IPS-NIHi7 (cell line): ENCODE data around the gene CUX1.
"Not testable (repeated sequence)": the region's sequence is repeated elsewhere in the genome, so short reads cannot be mapped to it uniquely, and the experiment has no call there.

Experiments used
- DNase-seq: peaks from one replicate; pipeline ENCODE4 v3.0.0; 2012; ENCODE audit warnings: mixed read lengths; ENCODE audit errors: extremely low spot score

Gene CUX1

DNA sequence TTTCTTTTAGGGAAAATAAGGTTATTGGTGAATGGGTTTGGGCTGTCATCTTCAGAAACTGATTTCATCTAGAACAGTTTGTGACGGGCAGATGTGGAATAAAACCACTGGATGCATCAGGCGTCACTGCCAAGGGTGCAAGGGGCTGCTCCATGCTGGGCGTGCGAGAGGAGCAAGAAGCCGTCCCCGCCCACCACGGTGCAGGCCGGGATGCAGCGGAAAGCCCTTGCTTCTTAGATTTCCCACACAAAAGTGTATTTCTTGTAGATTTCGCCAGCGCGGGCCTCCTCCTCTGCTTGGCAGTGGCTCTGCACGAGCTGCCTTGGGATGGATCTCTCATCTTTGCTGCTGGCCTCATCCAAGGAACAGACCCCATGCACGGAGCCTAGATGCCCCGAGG, 189.3 kb downstream of the CUX1 start:
- DNase-seq, result no peak

DNA sequence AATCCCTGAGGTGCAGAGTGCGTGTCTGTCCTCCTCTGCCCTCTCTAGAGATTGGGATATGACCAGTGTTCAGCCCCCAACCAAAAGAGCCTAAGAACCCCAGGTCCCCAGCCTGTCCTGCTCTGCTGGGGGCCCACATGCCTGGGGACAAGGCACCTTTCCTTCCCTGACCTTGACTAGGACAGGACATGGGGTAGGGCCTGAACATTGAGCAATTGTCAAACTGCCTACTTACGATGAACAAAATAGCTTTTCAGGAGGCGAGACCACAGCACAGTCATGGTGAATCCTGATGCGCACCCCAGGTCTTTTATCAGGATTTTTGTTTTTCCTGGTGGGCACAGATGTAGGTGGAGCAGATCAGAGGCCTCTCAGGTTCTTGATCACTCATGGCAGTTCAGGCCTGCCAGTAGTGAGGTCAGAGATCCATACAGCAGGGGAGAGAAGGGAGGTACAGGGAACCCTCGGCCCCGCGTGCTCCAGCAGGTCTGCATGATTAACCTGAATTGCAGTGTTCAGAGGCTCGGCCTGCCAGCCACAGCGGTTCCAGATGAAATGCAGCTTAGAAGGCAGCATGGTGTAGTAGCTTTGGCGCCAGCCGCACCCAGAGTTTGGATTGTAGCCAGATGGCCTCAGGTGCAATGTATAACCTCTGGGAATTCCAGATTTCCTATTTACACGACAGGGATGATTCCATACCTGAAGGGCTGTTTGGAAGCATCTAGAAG, 191.3 kb downstream of the CUX1 start:
- DNase-seq, result no peak

DNA sequence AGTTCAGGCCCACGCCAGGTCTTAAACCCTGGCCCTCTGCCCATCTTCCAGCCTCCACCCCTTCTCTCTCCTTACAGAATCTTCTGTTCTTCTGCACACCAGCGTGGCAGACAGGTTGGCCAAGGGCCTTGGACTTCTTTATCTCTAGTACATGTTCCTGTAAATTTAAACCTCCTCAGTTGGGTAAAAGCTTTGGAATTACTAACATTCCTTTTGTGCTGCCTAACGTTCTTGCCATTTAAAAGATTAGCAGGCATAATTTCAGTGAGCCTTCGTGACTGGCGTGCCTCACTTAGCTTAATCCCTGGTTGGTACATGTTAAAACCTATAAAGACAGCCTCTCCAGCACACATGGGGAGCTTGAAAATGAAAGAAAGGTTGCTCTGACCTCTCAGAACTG, 192.2 kb downstream of the CUX1 start:
- no peak for DNase-seq

DNA sequence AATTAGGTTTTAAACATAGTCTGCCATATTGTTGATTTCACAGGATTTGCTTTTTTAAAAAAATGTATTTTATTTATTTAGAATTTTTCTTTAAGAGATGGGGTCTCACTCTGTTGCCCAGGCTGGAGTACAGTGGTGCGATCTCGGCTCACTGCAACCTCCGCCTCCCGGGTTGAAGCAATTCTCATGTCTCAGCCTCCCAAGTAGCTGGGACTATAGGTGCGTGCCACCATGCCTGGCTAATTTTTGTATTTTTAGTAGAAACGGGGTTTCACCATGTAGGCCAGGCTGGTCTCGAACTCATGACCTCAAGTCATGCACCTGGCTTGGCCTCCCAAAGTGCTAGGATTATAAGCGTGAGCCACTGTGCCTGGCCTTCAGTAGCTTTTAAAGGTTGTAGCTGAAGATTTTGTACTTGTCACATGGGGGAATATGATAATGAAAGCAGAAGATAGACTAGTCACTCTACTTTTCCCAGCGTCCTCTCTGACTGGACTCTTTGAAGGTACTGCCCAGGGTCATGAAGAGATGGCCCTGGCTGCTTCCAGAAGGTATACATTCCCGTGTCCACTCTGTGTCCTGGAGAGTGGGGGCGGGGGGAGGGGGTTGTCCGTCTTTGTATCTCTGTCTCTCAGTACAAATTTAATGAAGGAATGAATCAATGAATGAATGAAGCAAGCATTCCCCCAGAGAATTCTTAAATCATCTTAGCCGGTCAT, 194.8 kb downstream of the CUX1 start:
- DNase-seq, result not testable (repeated sequence)

DNA sequence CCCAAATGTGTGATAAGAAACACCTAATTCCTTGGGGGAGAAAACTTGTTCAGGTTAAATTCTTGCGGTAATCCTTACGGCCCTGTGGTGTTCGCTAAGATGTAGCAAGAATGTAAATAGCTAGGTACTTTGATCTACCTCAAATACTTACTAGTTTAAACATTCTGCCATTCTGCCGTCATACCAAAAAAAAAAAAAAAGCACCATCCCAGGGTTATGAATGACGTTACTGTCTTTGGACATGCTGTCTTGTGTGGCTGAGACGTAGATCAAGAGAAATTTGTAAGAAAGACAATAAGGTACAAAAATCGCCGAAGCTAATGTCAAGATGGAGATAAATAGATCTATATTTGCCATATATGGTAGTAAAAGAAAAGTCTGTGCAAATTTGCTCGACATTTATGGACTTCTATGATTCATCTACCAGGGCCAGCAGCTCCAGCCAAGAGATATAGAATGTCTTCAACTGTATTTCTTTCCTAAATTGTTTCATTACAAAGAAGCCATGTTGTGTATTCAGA, 195.6 kb downstream of the CUX1 start:
- DNase-seq, result no peak

DNA sequence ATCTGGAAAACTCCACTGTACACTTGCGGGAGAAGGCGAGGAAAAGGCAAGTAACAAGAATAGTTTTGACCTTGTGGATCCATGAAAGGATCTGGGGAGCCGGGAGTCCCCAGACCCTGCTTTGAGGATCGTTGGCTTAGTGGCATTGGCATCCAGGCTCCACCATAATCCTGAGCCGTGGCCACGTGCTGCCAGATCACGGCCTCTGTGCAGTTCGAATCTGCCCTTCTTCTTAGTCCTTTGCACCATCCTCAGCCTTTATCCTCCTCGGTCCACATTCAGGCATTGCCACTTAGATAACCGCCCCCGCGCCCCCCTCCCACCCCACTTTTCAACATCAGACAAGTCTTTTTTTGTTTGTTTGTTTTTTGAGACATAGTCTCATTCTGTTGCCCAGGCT, 201.4 kb downstream of the CUX1 start:
- no peak for DNase-seq

DNA sequence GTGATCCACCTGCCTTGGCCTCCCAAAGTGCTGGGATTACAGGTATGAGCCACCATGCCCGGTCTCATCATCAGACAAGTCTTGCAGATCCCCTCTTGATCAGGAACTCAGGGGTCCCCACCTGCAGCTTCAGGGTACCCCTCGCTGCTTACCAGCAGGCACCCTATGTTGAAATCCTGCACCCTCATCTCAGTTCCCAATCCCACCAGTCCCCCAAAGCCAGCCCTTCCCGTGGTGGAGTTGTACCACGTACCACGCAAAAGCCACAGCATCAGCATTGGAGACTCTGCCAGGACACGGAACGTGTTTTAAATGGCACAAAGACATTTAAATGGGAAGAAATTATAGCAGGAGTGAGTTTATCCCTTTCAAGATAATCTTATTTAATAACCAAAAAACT, 202.0 kb downstream of the CUX1 start:
- DNase-seq, result no peak

DNA sequence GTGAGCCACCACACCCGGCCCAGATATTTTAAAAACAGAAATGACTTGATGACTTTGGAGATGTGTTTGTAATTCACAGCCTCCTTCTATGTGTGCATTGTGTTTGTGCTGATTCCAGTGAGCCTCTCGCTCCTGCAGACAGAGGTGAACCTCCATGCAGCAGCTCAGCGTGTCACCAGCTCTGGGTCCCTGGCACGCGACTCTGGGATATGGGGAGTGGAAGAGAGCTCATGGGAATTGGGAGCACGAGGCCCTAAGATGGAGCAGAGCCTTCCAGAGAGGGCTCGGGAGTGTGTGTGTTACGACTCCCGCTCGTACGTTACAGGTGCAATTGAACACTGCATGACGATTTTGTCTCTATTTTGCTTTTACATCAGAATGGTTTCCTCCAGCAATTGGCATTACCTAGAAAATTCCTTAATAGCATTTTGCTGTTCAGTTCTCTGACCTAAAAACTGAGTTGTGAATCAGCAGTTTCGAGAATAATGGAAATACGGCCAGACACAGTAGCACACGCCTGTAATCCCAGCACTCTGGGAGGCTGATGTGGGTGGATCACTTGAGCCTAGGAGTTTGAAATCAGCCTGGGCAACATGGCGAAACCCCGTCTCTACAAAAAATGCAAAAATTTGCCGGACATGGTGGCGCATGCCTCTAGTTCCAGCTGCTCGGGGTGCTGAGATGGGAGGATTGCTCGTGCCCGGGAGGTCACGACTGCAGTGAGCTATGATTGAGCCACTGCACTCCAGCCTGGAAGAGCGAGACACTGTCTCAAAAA, 204.6 kb downstream of the CUX1 start:
- DNase-seq, result no peak

DNA sequence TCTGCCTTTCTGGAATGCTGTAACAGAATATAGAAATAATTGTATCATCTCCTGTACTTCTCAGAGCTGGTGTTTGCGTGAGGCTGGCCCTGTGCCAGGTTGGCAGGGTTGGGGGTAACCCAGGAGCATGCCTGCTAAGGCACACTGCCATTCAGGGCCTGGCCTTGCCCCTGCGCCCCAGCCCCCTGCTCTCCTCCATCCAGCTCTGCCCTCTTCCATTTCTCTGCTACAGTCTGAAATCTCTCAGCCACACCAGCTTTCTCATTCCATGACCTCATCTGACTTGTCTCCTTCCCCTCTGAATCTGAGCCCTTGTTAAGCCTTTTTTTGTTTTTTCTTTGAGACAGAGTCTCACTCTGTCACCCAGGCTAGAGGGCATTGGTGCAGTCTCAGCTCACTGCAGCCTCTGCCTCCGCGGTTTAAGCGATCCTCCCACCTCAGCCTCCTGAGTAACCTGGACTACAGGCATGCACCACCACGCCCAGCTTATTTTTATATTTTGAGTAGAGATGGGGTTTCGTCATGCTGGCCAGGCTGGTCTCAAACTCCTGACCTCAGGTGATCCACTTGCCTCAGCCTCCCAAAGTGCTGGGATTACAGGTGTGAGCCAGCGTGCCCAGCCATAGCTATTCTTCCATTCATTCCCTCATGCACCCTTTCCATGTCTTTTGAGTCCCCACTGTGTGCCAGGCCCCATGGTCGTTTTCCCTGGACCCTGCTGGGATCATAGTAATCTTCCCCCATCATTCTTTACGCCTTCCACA, 206.8 kb downstream of the CUX1 start:
- no peak for DNase-seq

DNA sequence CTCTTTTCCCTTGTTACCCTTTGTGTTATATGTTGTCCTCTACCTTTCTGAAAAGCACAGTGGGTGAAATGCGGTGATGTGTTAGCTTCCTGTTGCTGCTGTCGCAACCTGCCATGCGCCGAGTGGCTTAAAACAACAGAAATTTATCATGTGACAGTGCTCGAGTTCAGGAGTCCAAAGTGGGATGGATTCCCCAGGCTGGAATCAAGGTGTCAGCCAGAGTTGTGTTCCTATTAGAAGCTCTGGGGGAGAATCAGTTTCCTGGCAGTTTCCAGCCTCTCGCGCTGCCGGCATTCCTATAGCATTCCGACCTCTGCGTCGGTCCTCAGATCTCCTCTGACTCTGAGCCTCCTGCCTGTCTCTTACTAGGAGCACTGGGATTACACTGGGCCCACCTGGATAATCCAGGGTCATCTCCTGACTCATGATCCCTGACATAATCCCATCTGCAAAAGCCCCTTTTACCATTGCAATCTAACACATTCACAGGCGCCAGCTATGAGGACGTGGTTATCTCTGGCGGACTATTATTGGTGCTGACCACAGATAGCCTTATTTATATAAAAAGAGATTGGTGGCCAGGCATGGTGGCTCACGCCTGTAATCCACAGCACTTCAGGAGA, 207.5 kb downstream of the CUX1 start:
- no peak for DNase-seq

DNA sequence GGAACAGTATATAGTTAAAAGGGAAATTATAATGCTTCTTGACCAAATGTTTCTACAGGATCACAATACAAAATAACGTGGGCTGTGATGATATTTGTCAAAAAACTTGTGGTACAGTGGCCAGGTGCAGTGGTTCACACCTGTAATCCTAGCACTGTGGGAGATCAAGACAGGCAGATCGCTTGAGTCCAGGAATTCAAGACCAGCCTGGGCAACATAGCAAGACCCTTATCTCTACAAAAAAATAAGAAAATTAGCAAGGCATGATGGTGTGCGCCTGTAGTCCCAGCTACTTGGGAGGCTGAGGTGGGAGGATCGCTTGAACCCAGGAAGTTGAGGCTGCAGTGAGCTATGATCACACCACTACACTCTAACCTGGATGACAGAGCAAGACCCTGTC, 208.4 kb downstream of the CUX1 start:
- not testable (repeated sequence) for DNase-seq

DNA sequence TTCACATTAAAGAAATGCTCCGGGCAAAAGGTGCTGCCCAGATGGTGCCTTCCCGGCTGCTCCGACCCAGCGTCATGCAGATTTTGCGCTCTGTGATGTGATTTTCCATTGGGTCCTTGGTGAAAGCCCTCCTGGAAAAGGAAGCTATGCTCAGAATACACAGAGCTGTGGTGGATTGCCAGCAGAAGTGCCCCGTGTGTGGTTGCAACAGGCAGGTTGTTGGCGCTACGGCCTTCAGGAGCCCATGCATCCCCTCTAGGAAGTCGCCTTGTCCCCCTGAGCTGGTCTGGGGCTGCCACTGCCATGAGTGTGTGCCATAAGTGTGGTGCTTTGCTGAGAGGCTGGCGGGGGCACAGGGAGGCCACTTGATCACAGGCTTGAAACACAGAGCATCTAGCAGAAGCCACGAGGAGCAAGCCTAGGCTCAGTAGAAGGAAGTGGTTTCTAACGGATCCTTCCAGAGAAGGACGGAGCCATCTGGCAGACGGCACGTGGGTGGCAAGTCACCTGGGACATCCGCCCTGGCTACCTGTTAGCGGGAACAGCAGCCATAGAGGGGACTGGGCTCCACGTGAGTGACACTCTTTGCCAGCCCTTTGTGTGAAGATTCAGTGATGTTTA, 210.9 kb downstream of the CUX1 start:
- DNase-seq, result no peak

DNA sequence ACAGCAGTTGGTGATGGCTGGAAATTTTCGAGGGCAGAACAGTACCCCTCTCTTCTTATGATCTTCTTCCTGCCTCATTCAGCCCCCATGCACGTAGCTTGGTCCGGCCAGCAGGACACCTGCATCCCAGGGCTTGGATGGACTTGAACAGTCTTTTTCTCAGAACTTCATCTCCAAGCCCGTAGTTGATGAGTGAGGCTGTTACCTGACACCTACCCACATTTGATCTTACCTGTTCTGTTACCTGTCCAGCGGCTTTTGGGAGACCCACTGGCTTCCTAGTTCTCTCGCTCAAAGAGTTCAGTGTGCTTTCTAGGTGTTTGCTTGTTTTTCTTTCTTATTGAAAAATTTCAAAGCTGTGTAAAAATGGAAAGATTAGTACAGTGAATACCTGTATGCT, 212.2 kb downstream of the CUX1 start:
- DNase-seq, result no peak

DNA sequence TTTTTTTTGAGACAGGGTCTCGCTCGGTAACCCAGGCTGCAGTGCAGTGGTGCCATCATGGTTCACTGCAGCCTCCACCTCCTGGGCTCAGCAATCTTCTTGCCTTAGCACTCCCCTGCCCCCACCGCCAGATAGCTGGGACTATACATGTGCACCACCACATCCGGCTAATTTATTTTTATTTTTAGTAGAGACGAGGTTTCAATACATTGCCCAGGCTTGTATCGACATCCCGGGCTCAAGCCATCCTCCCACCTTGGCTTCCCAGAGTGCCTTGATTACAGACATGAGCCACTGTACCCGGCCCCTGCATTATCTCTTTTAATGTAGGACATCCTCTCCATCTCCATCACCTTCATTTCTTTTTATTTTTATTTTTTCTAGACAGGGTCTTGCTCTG, 213.3 kb downstream of the CUX1 start:
- no peak for DNase-seq

DNA sequence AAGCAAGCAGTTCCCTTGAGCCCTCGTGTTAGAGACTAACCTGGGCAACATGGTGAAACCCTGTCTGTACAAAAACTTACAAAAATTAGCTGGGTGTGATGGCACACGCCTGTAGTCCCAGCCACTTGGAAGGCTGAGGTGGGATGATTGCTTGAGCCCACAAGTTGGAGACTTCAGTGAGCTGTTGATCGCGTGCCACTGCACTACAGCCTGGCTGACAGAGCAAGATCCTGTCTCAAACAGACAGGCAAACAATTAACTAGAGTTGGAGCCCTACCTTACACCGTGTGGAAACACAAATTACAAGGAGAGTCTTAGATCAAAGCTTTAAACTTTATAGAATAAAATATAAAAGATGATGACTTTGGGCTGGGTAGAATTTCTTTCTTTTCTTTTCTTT, 219.5 kb downstream of the CUX1 start:
- no peak for DNase-seq

DNA sequence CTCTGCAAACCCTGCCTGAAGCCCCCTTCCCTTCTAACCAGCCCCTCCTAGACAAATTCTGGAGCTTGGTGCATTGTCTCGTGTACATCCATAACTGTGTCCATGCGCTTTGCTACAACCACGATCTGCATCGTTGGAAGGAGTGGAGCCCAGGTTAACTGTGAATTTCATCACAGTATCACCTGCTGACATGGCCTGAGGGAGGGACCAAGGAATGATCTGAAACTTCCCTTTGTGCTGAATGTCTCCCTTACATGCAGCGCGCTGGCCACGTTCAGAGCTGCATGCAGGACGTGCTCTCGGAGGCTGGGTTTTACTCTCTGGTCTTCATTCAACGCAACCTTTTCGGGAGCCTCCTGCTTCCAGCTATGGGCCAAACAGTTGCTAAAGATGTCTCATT, 222.3 kb downstream of the CUX1 start:
- no peak for DNase-seq

DNA sequence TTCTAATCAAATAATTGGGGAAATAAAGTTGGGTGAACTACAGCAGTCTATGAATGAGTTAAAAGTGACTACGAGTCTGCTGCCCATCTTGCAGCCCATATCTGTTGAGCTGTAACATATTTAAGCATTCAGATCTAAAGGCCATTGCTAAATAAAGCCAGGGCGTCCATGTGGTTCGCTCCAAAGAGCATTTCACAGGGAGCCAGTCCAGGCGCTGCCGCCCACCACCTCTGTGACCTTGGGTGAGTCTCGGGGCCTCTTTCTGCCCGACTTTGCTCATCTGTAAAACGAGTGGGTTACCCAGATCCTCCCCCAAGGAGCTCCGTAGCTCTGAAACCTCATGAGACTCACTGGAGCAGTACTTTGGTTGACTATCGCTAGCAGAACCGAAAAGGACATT, 223.1 kb downstream of the CUX1 start:
- DNase-seq, result no peak

DNA sequence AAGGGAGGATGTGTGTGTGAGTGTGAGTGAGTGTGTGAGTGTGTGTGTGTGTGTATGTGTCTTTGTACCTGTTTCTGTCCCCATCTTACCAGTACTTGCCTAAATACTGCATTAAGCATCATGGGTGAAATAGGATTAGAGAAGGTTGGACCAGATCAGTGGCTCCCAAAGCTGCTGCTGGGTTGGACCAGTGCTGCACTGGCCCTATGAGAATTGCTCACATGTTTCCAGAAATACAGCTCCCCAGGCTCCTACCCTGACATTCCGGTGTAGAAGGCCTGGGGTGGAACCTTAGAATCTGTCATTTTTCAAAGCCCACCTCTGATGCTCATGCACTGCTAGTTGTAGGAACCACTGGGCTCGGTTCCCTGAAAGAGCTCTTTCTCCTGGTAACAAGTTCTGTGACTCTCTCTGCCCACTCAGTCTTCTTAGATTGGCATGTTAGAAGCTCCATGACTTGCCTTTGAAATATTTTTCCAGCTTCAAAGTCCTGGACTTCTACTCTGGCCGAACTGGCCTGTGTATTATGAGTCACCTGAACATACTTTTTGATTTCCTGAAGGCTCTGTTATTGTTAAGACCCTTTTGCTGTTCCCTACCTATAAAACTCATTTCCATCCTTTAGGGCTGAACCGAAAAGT, 224.7 kb downstream of the CUX1 start:
- no peak for DNase-seq

DNA sequence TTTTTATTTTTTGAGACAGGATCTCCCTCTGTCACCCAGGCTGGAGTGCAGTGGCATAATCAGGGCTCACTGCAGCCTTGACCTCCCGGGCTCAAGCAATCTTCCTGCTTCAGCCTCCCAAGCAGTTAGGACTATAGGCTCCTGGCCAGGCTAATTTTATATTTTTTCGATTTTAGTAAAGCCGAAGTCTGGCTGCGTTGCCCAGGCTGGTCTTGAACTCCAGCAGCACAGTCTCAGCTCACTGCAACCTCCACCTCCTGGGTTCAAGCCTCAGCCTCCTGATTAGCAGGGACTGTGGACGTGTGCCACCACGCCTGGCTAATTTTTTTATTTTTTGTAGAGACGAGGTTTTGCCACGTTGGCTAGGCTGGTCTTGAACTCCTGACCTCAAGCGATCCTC, 225.4 kb downstream of the CUX1 start:
- DNase-seq, result not testable (repeated sequence)

DNA sequence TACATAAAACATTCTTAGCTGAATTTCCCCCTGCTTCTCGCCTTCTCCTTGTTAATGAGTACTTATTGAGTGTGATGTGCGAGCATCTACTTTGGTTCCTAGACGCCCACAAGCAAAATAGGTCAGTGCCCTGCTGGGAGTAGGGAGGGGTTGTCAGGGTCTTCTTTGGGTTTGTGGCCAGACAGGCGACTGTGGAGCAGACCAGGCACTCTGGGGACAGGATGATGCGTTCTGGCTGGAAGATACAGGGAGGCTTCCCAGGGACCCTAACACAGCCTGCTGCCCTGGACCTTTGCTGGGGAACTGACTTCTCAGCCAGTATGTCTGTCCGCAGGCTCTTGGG, 227.2 kb downstream of the CUX1 start:
- DNase-seq, result no peak
